Fibroblast of pulmonary artery (primary cell): ENCODE results near the gene TIAM2.
"Not testable (repeated sequence)": the region's sequence is repeated elsewhere in the genome, so short reads cannot be mapped to it uniquely, and the experiment has no call there.

ENCODE experiments used
- DNase-seq: peaks from one replicate; pipeline ENCODE4 v3.0.0-alpha.2; 2010; ENCODE audit warnings: low read depth
- H3K4me3 ChIP-seq: replicated peaks from 2 replicates; pipeline ENCODE4 v1.5.1; 2011; ENCODE audit warnings: low read depth, mild to moderate bottlenecking, control low read depth, low read length, moderate library complexity
- TF ChIP-seq, protein P1 (sequence below): IDR thresholded peaks from 2 replicates; pipeline ENCODE4 v1.5.1; 2011; ENCODE audit warnings: mild to moderate bottlenecking, control low read depth, low read length, inconsistent platforms; ENCODE audit errors: missing control alignments

The TIAM2 gene

DNA sequence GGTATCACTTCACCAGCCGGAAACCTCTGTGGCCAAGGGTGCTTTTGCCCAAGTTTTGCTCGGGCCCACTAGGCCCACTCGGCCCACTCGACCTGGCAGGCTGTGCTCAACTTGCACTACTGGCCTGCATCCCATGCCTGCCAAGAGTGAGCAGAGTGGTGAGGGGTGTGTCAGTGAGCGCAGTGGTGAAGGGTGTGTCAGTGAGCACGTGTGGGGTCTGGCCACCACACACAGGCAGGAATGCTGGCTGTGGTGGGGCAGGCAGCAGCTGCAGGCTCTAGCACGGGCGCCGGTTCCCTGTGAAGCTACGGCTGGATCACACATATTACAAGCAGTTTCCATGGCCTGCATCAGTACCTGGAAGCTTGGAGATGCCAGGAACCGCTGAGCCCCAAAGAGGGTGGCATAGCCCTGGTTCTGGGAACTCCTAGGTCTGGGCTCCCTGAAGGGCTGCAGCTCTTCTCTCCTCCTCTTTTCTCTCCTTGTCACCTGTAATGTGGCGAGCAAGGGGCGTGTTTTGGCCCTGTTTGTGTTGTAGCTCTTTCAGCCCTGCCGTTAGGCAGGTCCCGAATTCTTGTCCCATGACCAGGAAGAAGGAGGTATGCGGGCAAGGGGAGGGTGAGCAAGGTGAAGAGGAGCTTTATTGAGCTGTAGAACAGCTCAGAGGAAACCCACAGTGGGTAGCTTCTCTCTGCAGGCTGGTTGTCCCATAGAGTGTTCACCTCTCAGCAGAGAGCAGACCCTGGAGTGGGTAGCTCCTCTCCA is 217.7 kb downstream of the TIAM2 start:
- TF ChIP-seq, protein P1, sequence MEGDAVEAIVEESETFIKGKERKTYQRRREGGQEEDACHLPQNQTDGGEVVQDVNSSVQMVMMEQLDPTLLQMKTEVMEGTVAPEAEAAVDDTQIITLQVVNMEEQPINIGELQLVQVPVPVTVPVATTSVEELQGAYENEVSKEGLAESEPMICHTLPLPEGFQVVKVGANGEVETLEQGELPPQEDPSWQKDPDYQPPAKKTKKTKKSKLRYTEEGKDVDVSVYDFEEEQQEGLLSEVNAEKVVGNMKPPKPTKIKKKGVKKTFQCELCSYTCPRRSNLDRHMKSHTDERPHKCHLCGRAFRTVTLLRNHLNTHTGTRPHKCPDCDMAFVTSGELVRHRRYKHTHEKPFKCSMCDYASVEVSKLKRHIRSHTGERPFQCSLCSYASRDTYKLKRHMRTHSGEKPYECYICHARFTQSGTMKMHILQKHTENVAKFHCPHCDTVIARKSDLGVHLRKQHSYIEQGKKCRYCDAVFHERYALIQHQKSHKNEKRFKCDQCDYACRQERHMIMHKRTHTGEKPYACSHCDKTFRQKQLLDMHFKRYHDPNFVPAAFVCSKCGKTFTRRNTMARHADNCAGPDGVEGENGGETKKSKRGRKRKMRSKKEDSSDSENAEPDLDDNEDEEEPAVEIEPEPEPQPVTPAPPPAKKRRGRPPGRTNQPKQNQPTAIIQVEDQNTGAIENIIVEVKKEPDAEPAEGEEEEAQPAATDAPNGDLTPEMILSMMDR: no peak
- DNase-seq: no peak
- no peak overlapping the region for H3K4me3 ChIP-seq

DNA sequence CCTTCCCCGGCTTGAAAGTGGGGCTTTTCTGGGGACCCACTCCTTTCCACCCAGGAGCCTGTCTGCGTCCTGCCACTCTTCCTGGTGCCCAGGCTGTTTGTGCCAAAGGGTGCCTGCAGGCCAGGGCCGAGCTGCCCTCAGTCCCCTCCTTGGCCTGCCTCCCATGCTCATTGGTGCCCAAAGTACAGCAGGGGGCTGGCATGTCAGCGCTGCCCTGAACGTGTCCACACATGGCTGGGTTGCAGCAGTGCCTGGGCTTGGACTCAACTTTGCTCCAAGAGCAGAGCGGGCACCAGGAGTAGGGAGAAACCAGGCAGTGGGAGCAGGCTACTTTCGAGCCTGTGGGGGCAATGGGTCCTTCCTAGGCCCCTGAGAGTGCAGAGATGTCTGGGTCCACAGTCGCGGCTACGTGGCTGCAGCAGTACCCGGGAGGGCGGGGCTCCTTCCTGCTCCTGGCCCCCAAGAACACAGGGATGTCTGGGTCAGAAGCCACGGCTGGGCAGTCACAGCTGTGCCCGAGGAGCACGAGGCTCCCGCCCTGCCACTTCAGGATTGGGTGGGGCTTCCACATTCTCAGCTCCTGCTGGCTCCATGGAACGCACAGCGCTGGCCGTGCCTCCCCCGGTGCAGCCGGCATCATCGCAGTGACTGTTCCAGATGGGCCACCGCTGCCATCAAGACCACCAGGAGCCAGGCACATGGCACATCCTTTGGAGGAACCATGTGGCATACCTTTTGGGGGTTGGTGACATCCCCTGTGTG is 218.7 kb downstream of the TIAM2 start:
- TF ChIP-seq, protein P1: no peak
- no peak overlapping the region for H3K4me3 ChIP-seq
- no peak for DNase-seq

DNA sequence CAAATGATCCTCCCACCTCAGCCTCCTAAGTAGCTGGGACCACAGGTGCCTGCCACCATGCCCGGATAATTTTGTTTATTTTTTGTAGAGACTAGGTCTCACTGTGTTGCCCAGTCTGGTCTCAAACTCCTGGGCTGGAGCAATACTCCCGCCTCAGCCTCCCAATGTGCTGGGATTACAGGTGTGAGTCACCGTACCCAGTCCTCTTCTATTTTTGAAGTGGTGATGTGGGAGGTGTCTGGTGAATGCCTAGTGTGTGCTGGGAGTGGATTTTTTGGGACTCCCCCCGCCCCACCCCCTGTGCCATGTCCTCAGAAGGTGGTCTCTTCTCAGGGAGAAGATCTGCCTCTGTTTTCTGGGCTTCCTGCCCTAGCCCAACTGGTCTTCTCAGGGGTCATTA is 220.8 kb downstream of the TIAM2 start:
- TF ChIP-seq, protein P1: no peak
- no peak overlapping the region for H3K4me3 ChIP-seq
- no peak for DNase-seq

DNA sequence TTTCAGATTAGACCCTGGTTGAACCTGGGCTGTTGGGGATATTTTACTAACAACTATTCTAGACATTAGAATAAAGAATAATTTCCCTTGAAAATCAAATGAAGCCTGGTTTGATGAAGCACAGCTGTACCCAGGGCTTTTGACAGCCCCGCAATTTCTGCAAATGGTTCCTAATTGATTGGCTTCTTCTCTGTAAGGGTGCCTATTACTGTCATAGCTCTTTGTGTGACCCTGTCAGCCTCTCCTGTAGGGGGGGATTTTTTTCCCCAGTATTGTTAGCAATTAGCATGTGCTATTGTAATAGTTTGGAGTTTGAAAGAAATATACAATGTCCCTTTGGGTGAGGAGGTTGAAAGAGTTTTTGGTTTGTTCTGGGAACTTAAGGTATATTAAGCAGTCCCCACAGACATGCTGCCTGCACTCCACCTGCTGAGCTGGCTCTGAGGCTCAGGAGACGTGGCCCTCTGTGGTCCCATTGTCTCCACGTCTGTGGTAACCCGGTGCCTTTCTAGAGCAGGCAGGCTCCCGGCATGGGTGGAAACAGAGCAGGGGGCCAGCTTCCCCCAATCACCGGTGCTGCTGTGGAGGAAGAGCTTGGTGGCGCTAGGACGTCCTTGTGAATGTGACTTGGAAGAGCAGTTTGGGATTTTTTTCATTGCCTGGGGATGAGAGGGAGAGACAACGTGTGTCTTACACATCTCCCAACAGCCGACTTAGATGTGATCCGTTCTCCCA is 221.4 kb downstream of the TIAM2 start:
- TF ChIP-seq, protein P1: no peak
- H3K4me3 ChIP-seq: no peak overlapping the region
- no peak for DNase-seq

DNA sequence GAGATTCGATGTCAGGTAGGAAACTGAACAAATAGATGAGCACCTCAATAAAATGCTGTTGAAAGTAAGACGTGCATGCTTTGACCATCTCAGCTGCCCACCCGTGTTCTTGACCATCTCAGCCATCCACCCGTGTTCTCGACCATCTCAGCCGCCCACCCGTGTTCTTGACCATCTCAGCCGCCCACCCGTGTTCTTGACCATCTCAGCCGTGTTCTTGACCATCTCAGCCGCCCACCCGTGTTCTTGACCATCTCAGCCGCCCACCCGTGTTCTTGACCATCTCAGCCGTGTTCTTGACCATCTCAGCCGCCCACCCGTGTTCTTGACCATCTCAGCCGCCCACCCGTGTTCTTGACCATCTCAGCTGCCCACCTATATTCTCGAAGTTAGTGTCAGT is 223.6 kb downstream of the TIAM2 start:
- H3K4me3 ChIP-seq, DNase-seq: not testable (repeated sequence)

DNA sequence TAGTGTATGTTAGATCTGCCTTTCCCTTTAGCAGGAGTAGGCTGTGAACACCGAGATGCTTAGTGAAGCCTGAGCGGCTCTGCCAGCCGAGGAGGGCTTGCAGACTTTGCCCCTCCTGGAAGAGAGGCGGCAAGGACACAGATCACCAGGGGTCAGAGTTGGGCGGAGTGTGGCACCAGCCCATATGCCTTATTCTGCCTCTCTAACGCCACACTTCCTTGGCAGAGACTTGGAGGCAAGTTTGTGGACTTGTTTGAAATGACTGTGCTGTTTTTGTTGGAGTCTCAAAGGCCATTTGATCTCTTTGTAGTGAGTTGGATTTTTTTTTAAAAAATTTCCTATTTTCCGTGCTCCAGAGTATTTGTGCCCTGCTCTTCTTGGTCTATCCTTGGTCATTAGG is 224.2 kb downstream of the TIAM2 start:
- H3K4me3 ChIP-seq: no peak overlapping the region
- DNase-seq: no peak
- TF ChIP-seq, protein P1: no peak

DNA sequence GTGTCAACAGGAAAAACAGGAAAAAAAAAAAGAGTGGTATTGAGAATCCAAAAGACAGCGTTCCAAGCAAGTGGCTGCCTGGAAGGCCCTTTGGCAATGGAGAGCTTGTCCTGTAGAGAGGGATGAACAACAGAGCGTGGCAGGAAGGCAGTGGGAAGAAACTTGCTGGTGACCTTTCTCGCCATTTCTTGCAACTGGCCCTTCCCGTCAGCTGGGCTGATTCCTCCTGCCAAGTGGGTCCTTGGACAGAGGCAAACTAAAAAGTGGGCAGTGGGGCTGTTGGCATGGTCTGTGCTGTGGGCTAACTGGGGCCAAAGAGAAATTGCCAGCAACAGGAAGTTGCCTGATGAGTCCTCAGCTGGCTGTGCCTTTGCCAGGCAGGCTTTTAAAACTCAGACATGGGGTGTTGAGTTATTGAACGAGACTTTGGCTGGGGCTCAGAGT is 224.8 kb downstream of the TIAM2 start:
- DNase-seq: no peak
- H3K4me3 ChIP-seq: no peak overlapping the region
- TF ChIP-seq, protein P1: no peak
